HG02678 (cell line): ENCODE results near the gene SPEF2.
"Not testable (repeated sequence)": the region's sequence is repeated elsewhere in the genome, so short reads cannot be mapped to it uniquely, and the experiment has no call there.

Source experiments
- ATAC-seq: cut with Tn5 transposase; IDR thresholded peaks from one replicate; pipeline ENCODE4 v1.9.1; 2021; ENCODE audit warnings: mild to moderate bottlenecking, moderate library complexity; ENCODE audit not compliant: unreplicated experiment

Gene SPEF2

DNA sequence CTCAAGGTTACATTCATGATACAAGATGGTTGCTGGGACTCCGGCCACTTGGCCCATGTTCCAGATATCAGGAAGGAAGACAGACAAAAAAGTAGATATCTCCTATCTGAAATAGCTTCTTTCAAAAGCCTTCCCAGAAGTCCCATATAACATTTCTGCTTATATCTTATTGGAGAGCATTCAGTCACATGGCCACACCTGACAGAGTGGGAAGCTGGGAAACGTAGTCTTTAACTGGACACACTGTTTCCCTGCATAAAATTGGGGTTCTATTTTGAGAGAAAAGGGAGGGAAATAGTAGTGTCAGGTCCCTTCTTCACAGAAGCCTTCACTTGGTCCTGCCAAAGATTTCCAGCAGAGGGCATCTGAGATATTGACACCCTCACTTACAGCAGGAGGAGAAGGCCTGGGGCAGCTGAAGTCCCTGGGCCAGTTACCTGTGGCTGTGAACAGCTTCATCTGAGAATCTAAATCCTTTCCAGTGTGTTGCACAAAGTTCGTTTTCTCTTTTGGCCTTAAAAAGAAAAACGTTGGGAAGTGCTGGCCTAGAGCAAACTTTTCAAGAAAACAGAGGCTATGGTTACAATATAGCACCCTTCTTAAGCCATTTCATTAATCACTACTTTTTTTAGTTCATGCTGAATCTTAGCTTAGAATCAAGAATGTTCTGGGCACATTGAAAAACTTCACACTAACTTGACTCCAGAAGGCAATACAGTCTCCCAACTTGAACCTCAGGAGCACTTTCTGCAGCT, 33.5 kb downstream of the SPEF2 start:
- ATAC-seq: no peak

DNA sequence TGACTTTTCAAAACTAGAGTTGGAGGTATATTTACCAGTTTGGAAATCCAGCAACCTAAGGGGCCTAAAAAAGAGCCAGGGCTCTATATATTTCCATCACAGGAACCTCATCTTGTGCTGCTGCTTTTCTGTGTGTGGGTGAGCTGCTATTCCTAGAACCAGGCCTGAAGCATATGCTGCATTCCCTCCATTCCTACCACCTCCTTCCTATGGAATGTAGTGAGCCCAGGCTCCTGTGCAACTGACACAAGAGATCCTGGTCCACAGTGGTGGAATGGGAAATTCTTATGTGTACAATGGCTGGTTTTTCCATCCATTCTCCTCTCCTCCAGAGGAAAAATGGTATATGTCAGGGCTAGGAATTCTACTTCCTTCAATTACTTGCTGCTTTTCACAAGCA, 39.1 kb downstream of the SPEF2 start:
- no peak for ATAC-seq

DNA sequence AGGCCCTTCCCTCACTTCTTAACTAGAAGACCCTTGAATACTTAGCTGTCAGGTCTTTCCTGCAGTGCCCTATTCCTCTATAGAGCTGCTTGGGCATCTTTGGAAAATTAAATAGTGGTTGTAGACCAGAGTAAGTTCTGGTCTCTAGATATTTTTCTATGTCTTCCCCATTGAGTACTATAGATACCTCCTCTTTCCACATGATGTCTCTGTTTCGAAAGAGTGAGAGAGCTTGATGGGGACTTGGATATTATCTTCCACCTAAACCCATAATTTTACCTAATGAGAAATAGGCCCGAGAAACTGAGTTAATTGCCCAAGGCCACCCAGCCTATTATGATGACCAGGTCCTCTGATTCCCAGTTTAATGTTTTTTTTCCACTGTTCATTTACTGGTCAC, 40.2 kb downstream of the SPEF2 start:
- ATAC-seq: no peak

DNA sequence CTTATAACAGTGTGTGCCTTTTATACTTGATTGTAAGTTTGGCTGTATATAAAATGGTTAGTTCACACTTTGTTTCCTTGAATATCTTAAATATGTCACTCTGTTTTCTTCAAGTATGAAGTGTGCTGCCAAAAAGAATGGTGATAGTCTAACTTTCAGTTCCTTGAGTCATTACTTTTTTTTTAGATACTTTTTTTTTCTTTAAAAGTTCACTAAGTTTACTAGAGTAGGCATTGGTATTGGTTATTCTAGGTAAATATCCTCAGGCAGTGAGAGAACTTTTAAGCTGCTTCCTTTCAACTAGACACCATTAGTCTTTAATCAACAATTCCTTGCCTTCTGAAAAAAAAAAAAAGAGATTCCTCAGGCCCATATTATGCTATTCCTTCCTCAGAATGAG, 41.9 kb downstream of the SPEF2 start:
- ATAC-seq: no peak

DNA sequence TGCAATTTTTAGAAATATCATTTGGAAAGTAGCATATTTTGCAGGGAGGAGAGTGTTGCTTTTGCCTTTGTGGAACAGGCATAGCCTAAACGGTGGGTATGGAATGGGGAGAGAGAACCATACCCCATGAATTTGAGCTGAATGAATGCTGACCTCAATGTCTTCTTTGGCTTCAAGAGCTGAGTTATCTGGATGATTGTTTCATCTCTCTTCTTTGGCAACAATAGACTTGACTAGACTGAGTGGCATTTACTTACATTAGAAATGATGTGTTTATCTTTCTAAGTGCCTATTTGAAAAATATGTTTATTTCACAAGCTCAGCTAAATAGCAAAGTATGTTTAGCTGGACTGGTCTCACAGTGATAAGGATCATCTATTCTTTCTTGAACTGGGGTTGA, 42.8 kb downstream of the SPEF2 start:
- ATAC-seq: no peak

DNA sequence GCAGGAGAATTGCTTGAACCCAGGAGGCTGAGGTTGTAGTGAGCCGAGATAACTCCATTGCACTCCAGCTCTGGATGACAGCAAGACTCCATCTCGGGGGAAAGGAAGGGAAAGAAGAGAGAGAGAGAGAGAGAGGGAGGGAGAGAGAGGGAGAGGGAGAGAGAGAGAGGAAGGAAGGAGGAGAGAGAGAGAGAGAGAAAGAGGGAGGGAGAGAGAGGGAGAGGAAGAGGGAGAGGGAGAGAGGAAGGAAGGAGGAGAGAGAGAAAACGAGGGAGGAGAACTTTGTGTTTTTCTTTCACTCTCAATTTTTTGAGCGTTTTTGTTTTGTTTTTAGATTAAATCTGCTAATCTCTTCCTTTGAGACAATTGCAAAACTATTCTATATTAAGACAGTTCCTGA, 46.9 kb downstream of the SPEF2 start:
- no peak for ATAC-seq

DNA sequence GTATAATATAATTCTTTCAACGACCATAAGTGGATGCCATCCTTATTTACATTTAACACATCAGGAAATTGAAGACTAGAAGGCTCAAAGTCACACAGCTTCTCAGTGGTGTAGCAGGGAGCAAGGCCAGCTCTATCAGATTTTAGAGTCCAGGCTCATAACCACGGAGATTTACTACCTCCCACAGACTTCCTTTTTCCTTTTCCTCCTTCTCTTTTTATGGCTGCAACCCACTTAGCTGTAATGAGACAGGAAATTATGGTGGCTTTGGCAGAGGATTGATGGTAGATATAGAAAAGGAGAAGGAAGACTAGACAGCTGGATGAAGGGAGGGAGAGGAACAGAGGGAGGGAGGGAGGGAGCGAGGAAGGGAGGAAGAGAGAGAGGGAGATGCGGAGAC, 47.4 kb downstream of the SPEF2 start:
- no peak for ATAC-seq

DNA sequence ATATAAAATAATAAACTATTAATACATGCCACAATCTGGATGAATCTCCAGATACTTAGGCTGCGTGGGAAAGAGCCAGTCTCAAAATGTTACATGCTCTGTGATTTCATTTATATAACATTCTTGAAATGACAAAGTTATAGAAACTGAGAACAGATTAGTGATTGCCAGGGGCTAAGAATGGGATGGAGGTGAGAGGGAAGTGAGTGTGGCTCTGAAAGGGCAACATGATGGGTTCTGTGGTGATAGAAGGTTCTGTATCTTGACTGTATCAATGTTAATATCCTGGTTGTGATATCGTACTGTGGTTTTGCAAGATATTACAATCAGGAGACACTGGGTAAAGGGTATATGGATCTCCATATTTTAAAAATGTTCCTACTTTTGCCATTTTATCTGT, 50.7 kb downstream of the SPEF2 start:
- ATAC-seq: no peak

DNA sequence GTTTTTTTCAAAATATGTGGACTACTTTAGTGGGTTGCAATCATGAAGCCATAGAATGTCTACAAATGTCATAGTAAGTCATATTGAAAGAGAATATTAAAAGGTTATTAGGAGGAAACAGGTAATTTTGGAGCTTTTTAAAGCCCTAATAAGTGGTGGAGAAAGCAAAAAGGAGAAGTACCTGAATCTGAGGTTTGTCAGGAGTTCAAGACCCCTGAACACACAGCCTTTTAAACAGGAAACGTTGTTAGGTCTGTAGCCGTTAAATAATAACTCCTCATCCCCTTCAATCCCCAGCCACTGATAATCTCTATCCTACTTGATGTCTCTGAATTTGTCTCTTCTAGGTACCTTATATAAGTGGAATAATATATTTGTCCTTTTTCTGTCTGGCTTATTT, 51.1 kb downstream of the SPEF2 start:
- no peak for ATAC-seq

DNA sequence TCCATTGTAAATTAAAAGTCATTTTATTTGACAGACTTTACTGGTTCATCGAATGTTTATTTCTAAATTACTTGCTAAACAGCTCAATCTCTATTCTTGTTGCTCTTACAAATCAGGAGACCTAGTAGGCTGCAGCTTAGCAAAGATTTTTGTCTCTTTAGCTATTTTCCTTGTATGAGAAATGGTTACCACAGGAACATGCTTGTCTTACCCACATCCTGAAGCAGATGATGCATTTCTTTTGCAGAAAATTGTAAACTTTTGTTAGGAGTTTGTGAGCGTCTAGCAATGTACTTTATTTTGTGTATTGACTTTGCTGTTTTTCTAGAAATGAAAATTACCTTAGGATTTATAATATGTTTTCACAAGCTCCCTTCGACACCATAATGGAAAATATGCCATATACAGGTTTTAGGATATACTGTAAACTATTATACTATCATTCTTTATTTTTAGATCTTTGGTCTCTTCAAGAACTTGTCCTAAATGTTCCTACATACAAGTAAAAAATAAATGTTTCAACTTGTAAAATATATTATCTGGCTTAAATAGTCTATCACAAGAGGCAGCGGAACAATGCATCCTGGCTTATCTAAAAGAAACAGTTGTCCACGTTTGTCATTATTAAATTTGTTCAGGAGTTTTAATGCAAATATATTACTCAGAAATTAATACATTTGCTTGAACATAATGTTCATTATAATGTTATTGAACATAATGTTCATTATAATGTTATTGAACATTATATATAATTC, 54.1 kb downstream of the SPEF2 start:
- ATAC-seq: no peak

DNA sequence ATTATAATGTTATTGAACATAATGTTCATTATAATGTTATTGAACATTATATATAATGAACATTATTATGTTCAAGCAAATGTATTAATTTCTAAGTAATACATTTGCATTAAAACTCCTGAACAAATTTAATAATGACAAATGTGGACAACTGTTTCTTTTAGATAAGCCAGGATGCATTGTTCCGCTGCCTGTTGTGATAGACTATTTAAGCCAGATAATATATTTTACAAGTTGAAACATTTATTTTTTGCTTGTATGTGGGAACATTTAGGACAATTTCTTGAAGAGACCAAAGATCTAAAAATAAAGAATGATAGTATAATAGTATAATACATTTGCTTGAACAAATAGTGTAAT, 54.6 kb downstream of the SPEF2 start:
- ATAC-seq: not testable (repeated sequence)

DNA sequence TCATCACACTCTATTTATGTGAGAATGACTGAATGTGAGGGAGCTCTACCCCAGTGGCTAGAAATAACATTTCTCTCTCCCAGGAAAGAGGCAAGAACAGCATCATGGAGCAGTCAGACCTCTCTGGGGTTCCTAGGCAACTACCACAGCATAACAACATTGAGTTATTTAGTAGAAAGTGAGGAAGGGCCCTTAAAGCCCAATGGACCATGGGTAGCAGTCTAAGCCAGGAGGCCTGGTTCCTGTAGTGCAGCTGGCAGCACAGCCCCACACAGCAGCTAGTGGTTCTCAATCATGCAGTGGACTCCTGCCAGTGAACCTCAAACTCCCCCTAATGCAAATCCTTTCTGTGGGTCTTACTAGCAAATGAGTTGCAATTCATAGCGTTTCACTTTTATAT, 55.3 kb downstream of the SPEF2 start:
- ATAC-seq: no peak

DNA sequence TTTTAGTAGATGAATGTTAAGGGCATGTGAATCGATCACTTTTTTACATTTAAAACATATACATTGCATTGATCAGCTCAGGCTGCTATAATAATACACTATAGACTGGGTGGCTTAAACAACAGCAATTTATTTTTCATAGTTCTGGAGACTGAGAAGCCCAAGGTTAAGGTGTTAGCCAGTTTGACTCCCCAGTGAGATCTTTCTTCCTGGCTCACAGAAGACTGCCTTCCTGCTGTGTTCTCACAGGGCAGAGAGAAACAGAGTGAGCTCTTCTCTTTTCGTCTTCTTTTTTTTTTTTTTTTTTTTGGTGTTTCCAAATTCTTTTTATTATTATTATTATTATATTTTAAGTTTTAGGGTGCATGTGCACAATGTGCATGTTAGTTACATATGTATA, 56.4 kb downstream of the SPEF2 start:
- ATAC-seq: no peak

DNA sequence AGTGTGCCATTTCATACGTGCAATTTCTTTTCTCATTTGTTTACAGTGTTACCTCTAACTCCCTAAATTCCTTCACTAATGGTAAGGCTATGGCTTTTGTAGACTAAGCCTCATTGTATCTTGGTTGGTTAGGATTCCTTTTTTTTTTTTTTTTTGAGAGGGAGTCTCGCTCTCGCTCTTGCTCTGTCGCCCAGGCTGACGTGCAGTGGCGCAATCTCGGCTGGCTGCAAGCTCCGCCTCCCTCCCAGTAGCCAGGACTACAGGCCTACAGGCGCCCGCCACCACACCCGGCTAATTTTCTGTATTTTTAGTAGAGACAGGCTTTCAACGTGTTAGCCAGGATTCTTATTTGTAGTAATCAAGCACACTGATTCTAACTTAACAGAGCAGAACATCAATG, 57.7 kb downstream of the SPEF2 start:
- no peak for ATAC-seq

DNA sequence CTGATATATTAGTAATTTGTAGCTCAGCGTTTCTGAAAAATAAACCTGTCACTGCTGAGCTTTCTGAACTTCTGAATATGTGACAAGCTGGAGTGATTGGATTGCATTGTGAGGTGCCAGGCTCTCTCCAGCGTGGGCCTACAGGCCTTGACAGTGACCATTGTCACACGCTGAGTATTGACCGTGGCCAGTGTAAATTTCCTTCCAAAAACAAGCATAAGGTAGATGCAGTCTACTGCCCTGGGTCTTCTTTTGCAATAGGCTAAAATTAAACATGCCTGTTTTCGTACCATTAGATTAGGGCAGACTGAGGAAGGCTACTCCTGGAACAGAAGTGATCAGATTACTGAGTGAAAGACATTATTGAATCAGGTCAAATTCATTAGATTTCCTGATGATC, 60.2 kb downstream of the SPEF2 start:
- ATAC-seq: no peak

DNA sequence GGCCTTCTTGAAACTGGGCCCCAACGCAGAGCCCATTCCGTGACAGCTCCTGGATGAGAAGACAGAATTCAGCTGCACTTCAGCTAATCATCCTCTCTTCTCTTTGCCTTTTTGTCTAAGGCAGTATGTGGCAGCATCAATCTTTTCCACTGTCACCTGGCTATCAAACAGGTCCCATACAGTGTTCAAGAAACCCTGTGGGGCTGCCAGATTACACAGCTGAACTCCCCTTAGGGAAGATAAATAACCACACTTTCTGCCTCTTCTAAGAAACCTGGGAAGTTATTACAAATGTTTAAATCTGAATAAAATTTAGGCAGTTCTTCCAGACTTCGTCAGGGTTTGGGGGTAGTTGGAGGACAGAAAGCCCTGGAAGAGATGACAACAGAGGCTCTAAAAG, 61.0 kb downstream of the SPEF2 start:
- ATAC-seq: no peak

DNA sequence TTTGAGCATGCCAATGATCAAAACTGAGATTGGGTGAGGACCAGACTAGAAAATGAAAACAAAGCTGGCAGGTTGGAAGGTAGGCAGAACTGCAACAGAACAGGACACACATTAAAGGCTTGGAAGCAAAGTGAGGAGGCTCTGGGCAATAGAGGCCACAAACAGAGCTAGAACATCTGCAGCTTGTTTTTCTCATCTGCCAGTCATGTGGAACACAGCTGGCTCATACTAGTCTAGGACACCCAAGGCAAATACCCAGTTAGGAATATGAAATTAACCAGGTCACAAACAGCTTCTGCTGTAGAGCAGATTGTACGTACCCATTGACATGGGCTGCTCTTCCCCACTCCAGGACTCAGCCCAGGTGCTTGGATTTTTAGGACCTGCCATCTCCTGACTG, 61.7 kb downstream of the SPEF2 start:
- no peak for ATAC-seq

DNA sequence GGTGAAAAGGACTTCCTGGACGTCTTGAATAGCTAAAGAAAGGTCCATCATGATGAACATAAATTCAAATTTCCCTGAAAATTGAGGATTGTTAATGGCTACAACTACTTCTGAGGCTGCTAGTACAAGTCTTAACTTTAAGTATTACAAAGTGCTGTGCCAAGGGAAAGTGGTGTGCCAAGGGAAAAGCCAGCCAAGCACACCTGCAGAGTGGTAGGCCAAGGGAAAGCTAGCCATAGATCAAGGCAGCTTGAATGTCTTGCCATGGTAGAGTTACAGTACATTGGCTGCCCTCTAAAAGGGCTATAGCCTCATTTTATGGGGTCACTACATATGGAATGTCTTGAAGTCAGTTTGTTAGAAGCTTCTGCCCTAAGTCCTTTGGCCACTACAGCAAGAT, 64.2 kb downstream of the SPEF2 start:
- no peak for ATAC-seq

DNA sequence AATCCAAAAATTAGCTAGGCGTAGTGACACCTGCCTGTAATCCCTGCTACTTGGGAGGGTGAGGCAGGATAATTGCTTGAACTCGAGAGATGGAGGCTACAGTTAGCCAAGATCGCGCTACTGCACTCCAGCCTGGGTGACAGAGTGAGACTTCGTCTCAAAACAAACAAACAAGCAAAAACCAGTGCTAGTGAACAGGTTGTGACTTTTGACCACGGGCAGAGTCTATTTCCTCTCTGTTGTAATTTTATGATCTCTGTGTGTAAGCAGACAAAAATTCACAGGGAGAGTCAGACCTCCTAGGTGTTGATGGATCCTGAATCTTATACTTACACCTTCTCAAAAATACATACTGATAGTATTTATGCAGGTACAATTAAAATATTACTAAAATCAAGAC, 65.8 kb downstream of the SPEF2 start:
- ATAC-seq: no peak

DNA sequence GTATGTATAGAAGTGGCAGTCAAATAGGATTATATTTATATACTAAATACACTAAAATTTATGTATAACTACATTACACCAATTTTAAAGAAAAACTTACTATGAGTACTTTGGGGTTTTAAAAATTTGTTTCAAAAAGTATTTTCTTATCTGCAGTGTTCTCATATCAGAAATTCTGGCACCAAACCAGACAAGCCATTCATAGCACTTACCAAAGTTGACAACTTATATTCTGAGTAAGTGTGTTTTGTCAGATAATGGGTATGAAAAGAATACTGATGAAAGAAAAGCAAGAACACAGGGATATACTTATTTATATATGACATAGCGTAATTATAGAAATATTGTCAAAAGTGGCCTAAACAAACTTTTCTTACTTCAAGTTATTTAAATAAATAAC, 67.5 kb downstream of the SPEF2 start:
- no peak for ATAC-seq

DNA sequence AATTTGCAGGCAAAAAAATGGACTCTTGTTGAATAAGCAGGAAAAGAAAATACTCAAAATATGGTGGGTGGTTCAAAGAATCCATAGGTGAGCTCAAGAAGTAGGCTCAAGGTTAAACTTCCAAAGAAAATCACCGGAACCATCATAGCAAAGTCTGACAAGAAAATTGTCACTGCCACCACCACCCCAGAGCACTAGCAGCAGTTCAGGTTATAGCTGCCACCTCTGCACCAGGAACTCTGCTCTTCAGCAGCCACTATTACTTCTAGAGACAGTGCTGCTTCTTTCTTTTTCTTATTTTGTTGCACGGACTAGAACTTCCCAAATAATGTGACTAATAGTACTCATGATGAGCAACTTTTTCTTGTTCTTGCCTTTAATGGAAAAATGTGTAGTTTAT, 70.3 kb downstream of the SPEF2 start:
- ATAC-seq: no peak

DNA sequence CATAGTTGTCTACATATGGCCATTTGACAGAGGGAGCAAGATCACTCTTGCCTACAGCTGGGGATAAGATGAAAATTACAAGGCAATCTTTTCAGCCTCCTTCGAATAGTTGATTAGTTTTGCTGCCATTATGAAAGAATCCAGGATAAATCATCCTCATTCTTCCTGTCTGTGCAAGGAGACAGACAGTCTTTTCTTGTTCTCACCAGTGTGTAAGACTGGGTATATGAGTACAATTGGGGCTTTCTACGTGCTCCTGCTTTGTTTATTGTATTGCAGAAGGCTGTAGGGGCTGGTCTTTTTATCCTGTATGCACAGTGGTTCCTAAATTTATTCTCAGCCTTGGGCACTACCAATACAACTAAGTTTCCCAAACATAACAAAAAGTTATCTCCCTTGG, 76.8 kb downstream of the SPEF2 start:
- ATAC-seq: no peak
